ENCODE results near the gene NUDT13.
"Not testable (repeated sequence)": the region's sequence is repeated elsewhere in the genome, so short reads cannot be mapped to it uniquely, and the experiment has no call there.

The NUDT13 gene

DNA sequence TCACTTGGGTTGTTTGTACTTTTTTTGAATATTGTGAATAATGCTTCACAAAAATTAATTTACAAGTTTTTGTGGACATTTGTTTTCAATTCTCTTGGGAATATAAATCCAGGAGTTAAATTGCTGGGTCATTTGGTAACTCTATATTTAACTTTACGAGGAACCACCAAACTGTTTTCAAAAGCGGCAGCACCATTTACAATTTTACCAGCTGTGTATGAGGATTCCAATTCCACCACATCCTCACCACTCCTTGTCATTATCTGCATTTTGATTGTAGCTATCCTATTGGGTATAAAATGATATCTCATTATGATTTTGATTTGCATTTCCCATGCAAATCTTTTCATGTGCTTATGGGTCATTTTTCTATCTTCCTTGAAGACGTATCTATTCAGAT lies 4.0 kb upstream of the NUDT13 start:
- no peak for DNase-seq

- DNase-seq: not testable (repeated sequence)
Observed at GRCh38 chr10:73109248-73109652, 1.0 kb upstream of the NUDT13 start.

GRCh38 chr10:73112032-73112431 lies 1.8 kb downstream of the NUDT13 start:
- DNase-seq: not testable (repeated sequence)

DNA sequence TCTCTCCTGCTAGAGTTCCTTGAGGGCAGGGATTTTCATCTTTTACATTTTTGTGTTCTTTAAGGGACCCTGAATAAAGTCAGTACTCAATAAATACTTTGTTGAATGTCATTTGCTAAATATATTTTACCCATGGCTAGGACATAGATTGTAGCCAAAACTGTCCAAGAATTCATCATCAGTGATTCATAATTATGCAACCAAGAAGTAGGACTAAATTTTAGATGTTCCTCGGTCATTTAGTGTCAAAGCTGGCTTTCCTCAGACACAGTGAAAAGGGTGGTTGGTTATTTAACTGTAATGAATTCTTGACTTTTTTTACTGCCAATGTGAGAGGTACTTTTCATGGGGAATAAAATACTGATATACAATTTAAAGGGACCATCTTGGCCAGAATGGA lies 3.3 kb downstream of the NUDT13 start:
- no peak for DNase-seq

- DNase-seq: no peak
Observed at GRCh38 chr10:73116017-73116416, 5.8 kb downstream of the NUDT13 start.

GRCh38 chr10:73117976-73118743 lies 7.9 kb downstream of the NUDT13 start:
- DNase-seq: no peak

- DNase-seq: no peak
Observed at GRCh38 chr10:73119457-73119856, 9.2 kb downstream of the NUDT13 start.

DNA sequence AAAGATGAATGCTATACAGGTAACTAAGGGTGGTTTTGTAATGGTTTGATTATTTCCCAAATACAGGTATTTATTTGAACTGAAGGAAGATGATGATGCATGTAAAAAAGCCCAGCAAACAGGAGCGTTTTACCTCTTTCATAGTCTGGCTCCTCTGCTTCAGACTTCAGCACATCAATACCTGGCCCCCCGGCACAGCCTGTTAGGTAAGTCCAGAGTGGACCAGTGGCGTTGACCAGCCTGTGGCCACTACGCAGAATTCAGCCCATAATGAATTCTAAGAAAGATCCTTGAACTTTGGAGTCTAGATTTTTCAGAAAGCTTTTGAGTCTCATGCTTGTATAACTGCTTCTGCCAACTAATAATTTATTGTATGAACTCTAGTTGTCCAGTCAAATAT lies 9.7 kb downstream of the NUDT13 start:
- DNase-seq: no peak

- DNase-seq: no peak
Observed at GRCh38 chr10:73126343-73126742, 16.1 kb downstream of the NUDT13 start.

DNA sequence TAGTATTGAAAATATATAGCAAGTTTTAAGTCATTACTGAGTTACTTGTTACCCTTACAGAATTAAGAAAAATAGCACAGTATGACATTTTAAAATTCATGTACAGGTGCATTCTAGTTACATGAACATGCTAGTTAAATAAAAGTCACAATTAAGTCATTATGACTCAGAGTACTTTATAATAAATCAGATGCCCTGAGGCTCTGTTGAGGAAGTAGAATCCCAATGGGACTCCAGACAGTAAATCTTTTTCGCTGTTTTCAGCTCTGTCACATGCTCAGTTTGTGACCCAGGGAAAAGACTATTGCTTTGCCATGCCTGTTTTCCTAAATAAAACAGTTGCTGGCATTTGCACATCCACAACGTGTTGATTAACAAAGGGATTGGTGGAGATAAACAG lies 21.0 kb downstream of the NUDT13 start:
- no peak for DNase-seq

DNA sequence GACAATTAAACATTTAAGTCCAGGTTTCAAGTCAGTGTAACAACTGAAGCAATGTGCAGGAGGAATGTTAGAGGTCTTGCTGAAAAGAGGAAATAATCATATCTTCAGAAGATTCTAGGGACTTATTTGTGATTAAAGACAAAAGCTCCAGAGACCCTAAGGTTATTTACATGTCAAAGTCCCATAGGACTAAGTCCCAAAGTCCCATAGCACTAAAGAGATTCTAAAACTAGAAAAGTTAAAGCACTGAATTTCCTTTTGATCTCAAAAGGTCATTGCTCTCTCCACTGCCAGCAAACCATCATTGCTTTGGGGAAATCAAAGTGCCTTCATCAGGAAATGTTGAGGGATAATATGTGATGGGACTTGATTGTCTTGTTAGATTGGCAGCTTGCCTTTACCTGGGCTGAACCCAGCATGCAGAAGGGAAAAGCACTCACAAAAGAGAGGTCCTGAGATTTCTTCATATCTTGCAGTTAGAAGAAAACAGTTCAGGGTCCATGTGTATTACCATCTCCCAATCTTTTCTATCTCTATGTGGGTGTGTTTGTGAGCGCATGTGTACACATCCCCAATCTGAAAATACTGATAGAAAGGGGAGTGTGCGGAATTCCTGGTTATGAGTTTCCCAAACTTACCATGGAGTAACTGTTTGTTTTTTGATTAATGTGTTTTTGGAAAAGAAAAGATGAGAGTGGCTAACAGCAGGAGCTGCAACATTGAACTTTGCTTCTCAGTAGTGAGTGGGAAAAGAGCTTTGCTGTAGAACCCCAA lies 21.8 kb downstream of the NUDT13 start:
- DNase-seq: no peak

GRCh38 chr10:73134727-73135126 lies 24.5 kb downstream of the NUDT13 start:
- DNase-seq: no peak

DNA sequence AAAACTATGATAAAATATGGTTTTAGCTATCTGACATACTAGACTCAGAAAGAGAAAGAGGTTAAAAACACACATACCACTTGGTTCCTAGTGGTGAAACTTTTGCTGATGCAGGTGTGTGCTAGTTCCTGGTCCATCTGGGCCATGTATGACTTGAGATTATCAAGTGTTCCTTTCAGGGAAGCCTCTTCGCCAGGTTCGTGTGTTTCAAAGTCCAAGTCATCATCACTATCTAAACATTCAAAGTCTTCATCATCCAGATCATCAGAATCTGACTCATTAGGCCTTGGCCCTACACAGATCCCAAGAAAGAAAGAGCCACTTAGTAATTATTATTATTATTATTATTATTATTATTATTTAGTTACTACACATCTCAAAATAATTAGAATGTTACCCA lies 26.4 kb downstream of the NUDT13 start:
- no peak for DNase-seq

- no peak for DNase-seq
Observed at GRCh38 chr10:73139251-73139650, 29.0 kb downstream of the NUDT13 start.

DNA sequence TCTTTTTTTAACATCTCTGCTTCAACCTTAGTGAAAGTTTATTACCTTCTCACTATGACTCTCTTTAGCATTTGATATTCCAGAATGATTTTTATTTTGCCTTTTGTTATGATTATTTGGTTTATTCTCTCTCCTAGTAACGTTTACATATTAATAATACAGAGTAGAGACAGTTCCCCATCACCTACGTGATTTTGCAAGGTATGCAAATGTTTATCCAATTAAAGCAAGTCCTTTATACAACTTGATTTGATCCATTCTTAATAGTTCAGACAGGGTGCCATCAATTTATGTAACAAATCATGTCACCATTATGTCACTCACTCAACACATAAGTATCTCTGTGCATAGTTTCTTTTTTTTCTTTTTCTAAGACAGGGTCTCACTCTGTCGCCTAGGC lies 31.3 kb downstream of the NUDT13 start:
- no peak for DNase-seq

GRCh38 chr10:73150633-73151413 lies 40.6 kb downstream of the NUDT13 start:
- not testable (repeated sequence) for DNase-seq

DNA sequence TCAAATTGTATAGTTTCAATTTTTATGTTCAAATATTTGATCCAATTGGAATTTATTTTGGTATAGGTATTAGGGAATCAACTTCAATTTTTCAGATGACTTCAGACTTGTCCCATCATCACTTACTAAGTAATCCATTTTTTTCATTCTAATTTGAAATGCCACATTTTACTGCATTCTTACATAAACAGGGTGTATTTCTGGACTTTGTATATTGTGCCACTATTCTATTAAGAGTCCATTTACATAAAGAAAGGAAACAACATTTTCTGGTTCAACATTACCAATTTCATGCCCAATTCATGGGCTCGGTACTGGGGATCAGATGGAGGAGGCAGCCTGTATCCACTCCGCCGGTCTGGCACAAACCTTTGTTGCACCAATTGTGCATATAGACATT lies 41.8 kb downstream of the NUDT13 start:
- no peak for DNase-seq

GRCh38 chr10:73156054-73156453 lies 45.8 kb downstream of the NUDT13 start:
- DNase-seq: no peak

- DNase-seq: no peak
Observed at GRCh38 chr10:73159038-73159648, 48.9 kb downstream of the NUDT13 start.

GRCh38 chr10:73161079-73161478 lies 50.8 kb downstream of the NUDT13 start:
- DNase-seq: no peak

DNA sequence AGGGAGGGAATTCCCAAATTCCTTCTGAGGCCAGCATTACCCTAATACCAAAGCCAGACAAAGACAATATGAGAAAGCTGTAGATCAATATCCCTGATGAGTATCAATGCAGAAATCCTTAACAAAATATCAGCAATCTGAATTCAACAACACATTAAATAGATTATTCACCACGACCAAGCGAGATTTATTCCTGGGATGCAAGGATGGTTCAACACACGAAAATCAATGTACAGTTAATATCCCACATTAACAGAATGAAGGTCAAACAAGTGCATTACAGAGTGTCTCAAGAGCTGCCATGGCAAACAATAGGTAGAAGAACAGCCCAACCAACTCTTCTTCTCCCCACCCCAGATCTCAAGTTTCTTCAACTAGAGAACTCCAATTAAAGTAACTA lies 51.4 kb downstream of the NUDT13 start:
- DNase-seq: no peak

DNA sequence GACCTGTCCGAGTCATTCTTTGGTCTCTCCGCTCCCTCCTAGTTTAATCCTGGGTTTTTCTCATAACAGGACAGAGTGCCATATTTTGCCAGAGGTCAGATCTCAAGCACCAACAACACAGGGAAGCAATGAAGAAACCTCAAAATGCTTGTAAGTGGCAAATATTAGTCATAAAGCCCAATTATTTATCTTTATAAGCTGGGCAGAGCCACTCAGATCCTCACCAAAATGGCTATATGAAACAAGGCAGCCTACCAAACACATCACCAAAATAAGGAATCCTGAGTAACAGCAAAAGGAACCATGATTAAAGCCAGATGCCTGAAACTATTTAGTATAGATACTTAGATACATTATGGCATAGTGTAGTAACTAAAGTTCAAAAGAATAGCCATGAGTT lies 52.8 kb downstream of the NUDT13 start:
- no peak for DNase-seq

GRCh38 chr10:73166972-73167371 lies 56.7 kb downstream of the NUDT13 start:
- no peak for DNase-seq
